Mucosa of rectum (tissue), 2 donors: ENCODE measurements around the gene CPE.

Experiments
- H3K27ac ChIP-seq, 2 donors: one replicate each; pipeline ENCODE4 v1.7.0; 2013; ENCODE audit warnings: inconsistent platforms in 2 of 2, low read depth in 2 of 2, low read length in 2 of 2
- H3K27me3 ChIP-seq, 2 donors: one replicate each; pipeline ENCODE4 v1.7.0; 2013; ENCODE audit warnings: low read length in 2 of 2; ENCODE audit not compliant: control insufficient read depth in 2 of 2, insufficient read depth in 2 of 2
- H3K36me3 ChIP-seq, 2 donors: one replicate each; pipeline ENCODE4 v1.7.0; 2013; ENCODE audit warnings: low read length in 2 of 2; ENCODE audit not compliant: control insufficient read depth in 2 of 2, insufficient read depth in 2 of 2
- H3K4me1 ChIP-seq, 2 donors: one replicate each; pipeline ENCODE4 v1.7.0; 2013; ENCODE audit warnings: low read length in 2 of 2, mild to moderate bottlenecking in 1 of 2; ENCODE audit not compliant: control insufficient read depth in 2 of 2, insufficient read depth in 2 of 2
- H3K4me3 ChIP-seq, 2 donors: one replicate each; pipeline ENCODE4 v1.7.0; 2013; ENCODE audit warnings: low read length in 2 of 2
- H3K9ac ChIP-seq, 2 donors: one replicate each; pipeline ENCODE4 v1.7.0; 2013; ENCODE audit warnings: low read length in 2 of 2, low read depth in 1 of 2, mild to moderate bottlenecking in 1 of 2
- H3K9me3 ChIP-seq, 2 donors: one replicate each; pipeline ENCODE4 v1.7.0; 2013; ENCODE audit warnings: low read length in 2 of 2; ENCODE audit not compliant: control insufficient read depth in 2 of 2
- donor health status: healthy.
- donor health status: Normal muscosa, but diverticular disease.

Gene CPE

DNA sequence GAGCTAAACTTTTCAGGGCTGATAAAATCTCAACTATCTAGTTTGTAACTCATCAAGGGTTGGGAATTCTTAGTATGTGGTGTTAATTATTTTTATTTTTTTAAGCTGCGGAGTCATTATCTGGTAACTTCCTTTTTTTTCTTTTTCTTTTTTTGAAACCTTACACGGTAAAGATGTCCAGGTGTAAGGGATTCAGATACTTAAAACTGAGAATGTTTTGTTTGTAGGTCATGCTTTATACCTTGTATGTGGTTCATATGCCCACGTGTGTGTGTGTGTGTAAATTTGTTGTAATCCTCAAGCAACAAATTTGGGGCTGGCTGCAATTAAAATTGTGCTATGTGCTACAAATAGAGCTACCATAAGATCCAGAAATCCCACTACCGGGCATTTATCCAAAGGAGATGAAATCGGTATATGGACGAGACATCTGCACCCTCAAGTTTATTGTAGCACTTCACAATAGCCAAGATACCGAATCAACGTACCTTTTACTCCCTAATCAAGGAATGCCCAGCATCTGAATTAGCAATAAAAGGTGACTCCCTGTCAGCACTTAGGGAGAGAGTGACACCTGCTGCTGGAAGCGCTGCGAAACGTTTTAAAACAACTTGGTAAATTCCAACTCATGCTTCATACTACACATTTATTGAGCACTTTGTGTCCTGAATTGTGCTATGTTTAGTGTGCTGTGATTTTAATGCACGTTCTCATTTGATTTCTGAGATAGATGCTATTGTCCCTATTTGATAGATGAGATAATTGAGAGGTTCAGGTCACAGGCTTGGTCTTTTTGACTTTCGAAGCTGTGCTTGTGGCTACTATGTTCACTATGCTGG is 35.2 kb upstream of the CPE start:
- H3K36me3 ChIP-seq, result peaks cover 22 to 23% of the 10 kb centered on the region in 2 donors
- H3K27me3 ChIP-seq, result no peaks in the 10 kb centered on the region
- H3K4me3 ChIP-seq, result no peak overlapping the region
- no peaks in the 10 kb centered on the region for H3K9me3 ChIP-seq
- no peak overlapping the region for H3K9ac ChIP-seq
- no peaks in the 10 kb centered on the region for H3K4me1 ChIP-seq
- H3K27ac ChIP-seq, result no peak overlapping the region

DNA sequence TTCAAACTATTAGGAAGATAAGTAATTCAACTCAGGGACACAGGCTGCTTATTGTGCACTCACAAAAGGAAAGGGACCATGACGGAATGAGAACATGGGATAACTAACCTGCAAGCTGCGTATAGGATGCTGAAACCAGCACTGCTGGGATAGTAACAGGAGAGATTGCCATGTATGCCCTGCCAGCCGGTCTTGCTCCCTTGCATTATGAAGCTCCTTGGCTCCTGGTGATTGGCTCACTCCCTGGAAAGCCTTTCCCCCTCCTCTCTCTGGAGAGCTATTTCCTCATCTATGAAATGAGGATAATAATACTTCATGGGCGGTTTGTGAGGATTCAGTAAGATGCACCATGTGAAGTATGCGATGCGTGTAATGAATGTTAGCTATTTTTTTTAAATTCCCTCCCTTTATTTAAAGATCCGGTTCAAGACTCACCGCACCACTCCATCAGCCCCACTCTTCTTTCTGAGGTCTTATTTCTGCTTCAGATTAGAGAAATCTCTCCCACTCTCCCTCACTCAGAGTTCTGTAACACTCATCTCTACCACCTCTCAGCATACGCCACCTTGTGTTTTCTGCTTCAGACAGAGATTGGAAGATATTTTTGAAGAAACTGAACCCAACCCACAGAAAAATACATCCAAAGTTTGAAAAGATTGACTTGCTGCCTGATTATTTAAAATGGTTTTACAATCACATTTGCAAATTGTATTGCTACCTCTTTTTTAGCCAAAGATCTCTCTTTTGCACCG is 33.0 kb upstream of the CPE start:
- no peaks in the 10 kb centered on the region for H3K9me3 ChIP-seq
- no peaks in the 10 kb centered on the region for H3K4me1 ChIP-seq
- peaks cover 7 to 10% of the 10 kb centered on the region in 2 donors for H3K36me3 ChIP-seq
- H3K27ac ChIP-seq, result no peak overlapping the region
- no peaks in the 10 kb centered on the region for H3K27me3 ChIP-seq
- H3K4me3 ChIP-seq, result no peak overlapping the region
- H3K9ac ChIP-seq, result no peak overlapping the region

DNA sequence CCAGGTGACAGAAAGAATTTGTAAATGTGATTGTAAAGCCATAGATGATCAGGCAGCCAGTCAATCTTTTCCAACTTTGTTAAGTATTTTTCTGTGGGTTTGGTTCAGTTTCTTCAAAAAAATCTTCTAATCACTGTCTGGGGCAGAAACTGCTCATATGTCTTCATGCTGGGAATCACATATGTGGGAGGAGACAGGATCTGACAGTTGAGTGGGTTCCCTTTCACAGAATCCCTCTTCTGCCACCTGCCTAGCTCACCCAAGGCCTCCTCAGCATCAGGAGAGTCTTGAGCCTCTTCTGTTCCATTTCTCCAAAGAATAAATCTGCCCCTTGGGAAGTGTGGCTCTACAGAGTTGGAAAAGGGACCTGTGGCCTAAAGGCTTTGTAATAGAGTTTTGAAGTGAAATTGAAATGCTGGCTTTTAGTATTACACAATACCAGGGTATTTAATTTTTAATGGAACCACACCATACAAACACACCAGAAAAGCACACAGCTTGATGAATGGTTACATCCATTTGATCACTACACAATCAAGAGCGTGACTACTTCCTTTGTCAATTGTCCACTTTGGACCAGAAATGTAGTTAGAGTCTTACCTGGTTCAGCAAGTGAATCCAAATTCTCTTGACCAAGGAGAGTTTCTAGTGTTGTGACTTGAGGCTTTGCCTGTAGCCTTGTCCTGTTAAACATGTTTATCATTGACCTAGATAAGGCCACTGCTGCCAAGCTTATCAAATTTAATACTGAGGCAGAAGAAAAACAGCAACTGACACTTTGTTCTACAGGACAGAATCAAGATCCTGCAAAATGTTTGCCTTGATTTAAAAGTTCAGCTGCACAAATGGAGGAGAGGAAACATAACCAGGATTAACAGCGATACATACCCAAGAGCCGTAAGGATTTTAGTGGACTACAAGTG is 30.9 kb upstream of the CPE start:
- Histone ChIP-seq H3K36me3 (no peaks in the 10 kb centered on the region), H3K4me1 (no peaks in the 10 kb centered on the region)

DNA sequence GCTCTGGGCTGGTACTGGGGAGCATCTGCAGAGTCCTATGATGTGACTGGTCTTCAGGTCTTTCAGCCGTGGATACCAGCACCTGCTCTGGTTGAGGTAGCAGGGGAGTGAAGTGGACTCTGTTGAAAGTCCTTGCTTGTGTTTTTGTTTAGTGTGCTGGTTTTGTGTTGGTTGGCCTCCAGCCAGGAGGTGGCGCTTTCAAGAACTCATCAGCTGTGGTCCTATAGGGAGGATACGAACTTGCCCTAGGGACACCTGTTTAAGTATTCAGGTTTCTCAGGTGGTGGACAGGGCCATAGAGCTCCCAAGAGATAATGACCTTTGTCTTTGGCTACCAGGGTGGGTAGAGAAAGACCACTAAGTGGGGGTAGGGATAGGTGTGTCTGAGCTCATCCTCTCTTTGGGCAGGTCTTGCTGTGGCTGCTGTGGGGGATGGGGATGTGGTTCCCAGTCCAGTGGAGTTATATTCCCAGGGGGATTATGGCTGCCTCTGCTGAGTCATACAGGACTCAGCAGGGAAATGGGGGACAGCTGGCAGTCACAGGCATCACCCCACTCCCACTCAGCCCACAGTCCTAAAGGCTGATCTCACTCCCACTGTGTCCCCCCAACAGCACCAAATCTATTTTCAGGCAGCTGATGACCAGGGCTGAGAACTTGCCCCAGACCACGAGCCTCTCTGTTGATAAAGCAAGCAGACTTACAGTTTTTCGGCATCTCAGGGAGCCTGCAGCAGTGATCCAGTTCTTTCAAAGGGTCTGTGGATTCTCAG is 27.3 kb upstream of the CPE start:
- H3K9ac ChIP-seq, result no peak overlapping the region
- no peak overlapping the region for H3K27ac ChIP-seq
- H3K4me1 ChIP-seq, result no peaks in the 10 kb centered on the region
- H3K36me3 ChIP-seq, result no peaks in the 10 kb centered on the region
- no peaks in the 10 kb centered on the region for H3K27me3 ChIP-seq
- no peaks in the 10 kb centered on the region for H3K9me3 ChIP-seq
- no peak overlapping the region for H3K4me3 ChIP-seq

More for the DNA sequence above, 30.9 kb upstream of the CPE start:
- Histone ChIP-seq H3K9ac (no peak overlapping the region), H3K9me3 (no peaks in the 10 kb centered on the region), H3K27ac (no peak overlapping the region), H3K4me3 (no peak overlapping the region), H3K27me3 (no peaks in the 10 kb centered on the region)

DNA sequence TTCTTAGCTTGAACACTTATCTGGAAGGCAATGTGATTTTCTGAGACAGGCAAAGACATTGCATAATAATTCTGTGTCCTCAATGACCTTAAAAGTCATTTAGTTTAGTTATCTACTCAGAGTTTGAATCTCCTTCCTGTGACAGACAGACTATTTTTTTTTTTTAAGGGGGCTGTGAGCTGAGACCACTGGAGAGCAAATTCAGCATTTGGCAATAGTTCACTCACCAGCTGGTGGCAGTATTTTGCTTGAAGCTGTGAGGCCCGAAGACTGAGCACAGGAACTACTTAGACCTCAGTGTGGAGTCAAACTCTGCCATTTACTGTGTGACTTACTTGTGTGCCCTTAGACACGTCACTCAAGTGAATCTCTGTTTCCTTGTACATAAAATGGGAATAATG is 22.9 kb upstream of the CPE start:
- no peak overlapping the region for H3K4me3 ChIP-seq
- no peaks in the 10 kb centered on the region for H3K9me3 ChIP-seq
- no peaks in the 10 kb centered on the region for H3K4me1 ChIP-seq
- H3K27me3 ChIP-seq, result no peaks in the 10 kb centered on the region
- H3K9ac ChIP-seq, result no peak overlapping the region
- H3K36me3 ChIP-seq, result no peaks in the 10 kb centered on the region
- no peak overlapping the region for H3K27ac ChIP-seq

DNA sequence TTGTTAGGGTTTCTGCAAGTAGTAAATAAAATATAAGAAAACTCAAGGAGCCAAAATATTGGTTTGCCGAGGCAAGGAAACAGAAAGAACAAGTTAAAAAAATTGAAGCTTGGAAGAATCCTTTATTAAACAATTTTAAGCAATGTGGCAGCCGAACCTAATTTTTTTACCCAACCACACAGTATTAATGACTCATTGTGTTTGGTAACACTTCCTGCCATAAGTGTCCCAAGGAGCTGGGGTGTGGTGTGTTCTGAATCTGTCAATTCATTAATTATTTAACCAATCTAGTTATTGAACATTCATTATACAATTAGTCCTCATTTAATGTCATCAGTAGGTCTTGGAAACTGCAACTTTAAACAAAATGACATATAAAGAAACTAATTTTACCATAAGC is 19.3 kb upstream of the CPE start:
- no peak overlapping the region for H3K4me3 ChIP-seq
- H3K4me1 ChIP-seq, result peaks cover 0 to 5% of the 10 kb centered on the region in 2 donors
- H3K27ac ChIP-seq, result no peak overlapping the region
- no peaks in the 10 kb centered on the region for H3K36me3 ChIP-seq
- H3K9me3 ChIP-seq, result no peaks in the 10 kb centered on the region
- H3K9ac ChIP-seq, result no peak overlapping the region
- no peaks in the 10 kb centered on the region for H3K27me3 ChIP-seq

DNA sequence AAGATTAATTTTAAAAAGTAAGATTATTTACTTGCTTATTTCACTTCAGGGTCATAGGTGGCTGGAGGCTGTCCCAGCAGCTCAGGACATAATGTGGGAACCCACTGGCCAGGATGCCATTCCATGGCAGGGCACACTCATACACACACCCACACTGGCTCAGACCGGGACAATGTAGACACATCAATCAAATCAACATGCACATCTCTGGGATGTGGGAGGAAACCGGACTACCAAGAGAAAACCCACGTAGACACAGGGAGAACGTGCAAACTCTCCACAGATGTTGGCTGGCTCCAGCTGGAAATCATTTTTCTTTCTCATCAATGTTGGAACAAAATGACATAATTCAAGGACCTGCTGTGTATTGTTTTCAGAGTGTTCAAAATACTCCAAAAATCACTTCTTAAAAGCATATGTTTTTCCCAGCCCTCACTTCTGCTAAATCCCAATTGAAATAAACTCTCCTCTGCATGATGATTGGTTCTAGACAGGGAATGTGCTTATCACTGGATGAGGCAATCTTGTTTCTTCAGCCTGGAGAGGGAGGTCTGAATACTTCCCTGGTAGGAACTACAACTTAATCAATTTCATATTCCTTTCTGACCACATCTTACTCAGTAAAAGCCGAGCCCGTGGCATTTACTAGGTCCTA is 18.6 kb upstream of the CPE start:
- H3K27me3 ChIP-seq, result no peaks in the 10 kb centered on the region
- H3K27ac ChIP-seq, result no peak overlapping the region
- no peaks in the 10 kb centered on the region for H3K36me3 ChIP-seq
- H3K9me3 ChIP-seq, result no peaks in the 10 kb centered on the region
- no peak overlapping the region for H3K4me3 ChIP-seq
- H3K4me1 ChIP-seq, result peaks cover 3 to 11% of the 10 kb centered on the region in 2 donors
- no peak overlapping the region for H3K9ac ChIP-seq

DNA sequence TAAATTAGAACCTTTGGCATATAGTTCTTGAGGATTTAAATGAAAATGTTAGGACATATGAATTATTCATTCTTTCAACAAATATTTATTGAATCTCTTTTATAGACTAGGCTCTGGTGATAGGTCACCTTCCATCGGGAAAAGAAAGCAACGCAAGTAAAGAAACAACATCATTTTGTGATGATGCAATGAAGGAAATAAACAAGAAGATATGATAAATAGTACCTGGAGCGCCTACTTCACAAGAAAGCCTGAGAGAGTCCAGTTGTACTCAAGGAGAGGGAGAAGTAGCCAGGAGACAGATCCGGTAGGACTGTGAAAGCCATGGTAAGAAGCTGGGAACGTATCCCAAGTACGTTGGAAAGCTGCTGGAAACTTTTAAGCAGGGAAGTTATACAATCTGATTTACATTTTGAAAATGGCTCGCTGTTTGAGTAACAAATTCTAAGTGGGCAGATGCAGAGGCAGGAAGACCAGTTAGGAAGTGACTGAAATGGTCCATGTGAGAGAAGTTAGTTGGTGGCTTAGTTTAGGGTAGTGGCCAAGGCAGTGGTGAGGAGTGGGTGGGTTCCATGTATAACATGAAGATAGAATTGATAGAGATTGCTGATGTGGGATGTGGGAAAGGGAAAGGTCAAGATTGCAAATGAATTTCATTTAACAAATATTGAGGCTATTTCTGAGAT is 17.7 kb upstream of the CPE start:
- Histone ChIP-seq H3K36me3 (no peaks in the 10 kb centered on the region), H3K27me3 (no peaks in the 10 kb centered on the region), H3K9ac (no peak overlapping the region), H3K9me3 (no peaks in the 10 kb centered on the region), H3K27ac (no peak overlapping the region), H3K4me1 (peaks cover 5 to 14% of the 10 kb centered on the region in 2 donors), H3K4me3 (no peak overlapping the region)

DNA sequence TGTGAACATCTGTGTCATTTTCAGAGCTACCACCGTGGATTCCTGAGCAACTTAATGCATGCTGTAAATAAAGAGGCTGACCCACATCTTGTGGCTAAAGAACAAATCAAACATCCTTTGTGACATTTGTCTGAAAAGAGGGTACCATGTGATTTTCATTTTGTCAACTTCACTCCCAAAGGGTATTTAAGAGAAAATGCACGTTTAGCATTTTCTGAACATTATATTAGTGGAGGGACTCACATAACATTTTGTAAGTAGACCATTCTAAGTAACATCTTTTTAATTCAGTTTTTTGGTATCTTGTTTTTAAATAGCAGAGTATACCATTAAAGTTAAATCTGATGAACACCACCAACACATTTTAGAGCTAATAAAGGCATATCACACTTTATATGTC is 17.0 kb upstream of the CPE start:
- no peaks in the 10 kb centered on the region for H3K9me3 ChIP-seq
- no peaks in the 10 kb centered on the region for H3K27me3 ChIP-seq
- H3K36me3 ChIP-seq, result no peaks in the 10 kb centered on the region
- H3K9ac ChIP-seq, result no peak overlapping the region
- peaks cover 5 to 14% of the 10 kb centered on the region in 2 donors for H3K4me1 ChIP-seq
- H3K27ac ChIP-seq, result no peak overlapping the region
- no peak overlapping the region for H3K4me3 ChIP-seq
